ENCODE data around the gene GPATCH2. TPM values are rescaled to one million over a fixed set of nuclear protein-coding genes. Genes with fewer than 3 reads are reported as not detected.
"Not testable (repeated sequence)": the region's sequence is repeated elsewhere in the genome, so short reads cannot be mapped to it uniquely, and the experiment has no call there.

GPATCH2 gene
- total RNA-seq, 1 donor from 2014 or later: 18.4 TPM

- ATAC-seq (no peak), DNase-seq (ENCODE audit: low spot score) (no peak)
- intact Hi-C loops (cut with DNase I): no loop called here
Measured at GRCh38 chr1:217586586-217586985, 44.3 kb downstream of the GPATCH2 start.

- DNase-seq (ENCODE audit: low spot score) (no peak), ATAC-seq (no peak)
- intact Hi-C loops (cut with DNase I): no loop called here
Measured at GRCh38 chr1:217585577-217585976, 45.3 kb downstream of the GPATCH2 start.

GRCh38 chr1:217584286-217584811 lies 46.5 kb downstream of the GPATCH2 start:
- intact Hi-C loops (cut with DNase I); ATAC-seq; DNase-seq (ENCODE audit: low spot score): not testable (repeated sequence)

GRCh38 chr1:217577336-217577735 lies 53.6 kb downstream of the GPATCH2 start:
- ATAC-seq (no peak), DNase-seq (ENCODE audit: low spot score) (no peak)
- intact Hi-C loops (cut with DNase I): no loop called here

GRCh38 chr1:217574265-217574949 lies 56.5 kb downstream of the GPATCH2 start:
- intact Hi-C loops (cut with DNase I): no loop called here
- no peak for ATAC-seq
- DNase-seq (ENCODE audit: low spot score): no peak

- ATAC-seq (no peak), DNase-seq (ENCODE audit: low spot score) (no peak)
- intact Hi-C loops (cut with DNase I): no loop called here
Measured at GRCh38 chr1:217569021-217569420, 61.9 kb downstream of the GPATCH2 start.

GRCh38 chr1:217568200-217568599 lies 62.7 kb downstream of the GPATCH2 start:
- DNase-seq (ENCODE audit: low spot score) (no peak), ATAC-seq (no peak)
- intact Hi-C loops (cut with DNase I): no loop called here

- DNase-seq (ENCODE audit: low spot score) (no peak), ATAC-seq (no peak)
- intact Hi-C loops (cut with DNase I): no loop called here
Measured at GRCh38 chr1:217564833-217565232, 66.1 kb downstream of the GPATCH2 start.

GRCh38 chr1:217564207-217564606 lies 66.7 kb downstream of the GPATCH2 start:
- intact Hi-C loops (cut with DNase I): no loop called here
- DNase-seq (ENCODE audit: low spot score) (no peak), ATAC-seq (no peak)

- no peak for ATAC-seq
- intact Hi-C loops (cut with DNase I): no loop called here
- DNase-seq (ENCODE audit: low spot score): no peak
Measured at GRCh38 chr1:217563179-217563578, 67.7 kb downstream of the GPATCH2 start.

- intact Hi-C loops (cut with DNase I): no loop called here
- DNase-seq (ENCODE audit: low spot score) (no peak), ATAC-seq (no peak)
Measured at GRCh38 chr1:217562229-217562878, 68.5 kb downstream of the GPATCH2 start.

- no peak for DNase-seq (ENCODE audit: low spot score)
- intact Hi-C loops (cut with DNase I): no loop called here
- no peak for ATAC-seq
Measured at GRCh38 chr1:217561446-217561845, 69.4 kb downstream of the GPATCH2 start.

- DNase-seq (ENCODE audit: low spot score): no peak
Measured at GRCh38 chr1:217554849-217555248, 76.0 kb downstream of the GPATCH2 start.

GRCh38 chr1:217553949-217554509 lies 76.9 kb downstream of the GPATCH2 start:
- no peak for DNase-seq (ENCODE audit: low spot score)
- no peak for ATAC-seq
- intact Hi-C loops (cut with DNase I): no loop called here

More at GRCh38 chr1:217554849-217555248, 76.0 kb downstream of the GPATCH2 start:
- ATAC-seq: no peak
- intact Hi-C loops (cut with DNase I): no loop called here

- intact Hi-C loops (cut with DNase I): no loop called here
- ATAC-seq: no peak
- no peak for DNase-seq (ENCODE audit: low spot score)
Measured at GRCh38 chr1:217552339-217552951, 78.4 kb downstream of the GPATCH2 start.

- DNase-seq (ENCODE audit: low spot score): no peak
- intact Hi-C loops (cut with DNase I): no loop called here
- ATAC-seq: no peak
Measured at GRCh38 chr1:217542837-217543236, 88.1 kb downstream of the GPATCH2 start.

GRCh38 chr1:217542136-217542777 lies 88.6 kb downstream of the GPATCH2 start:
- no peak for ATAC-seq
- DNase-seq (ENCODE audit: low spot score): no peak
- intact Hi-C loops (cut with DNase I): no loop called here

GRCh38 chr1:217540321-217540720 lies 90.6 kb downstream of the GPATCH2 start:
- intact Hi-C loops (cut with DNase I): no loop called here
- no peak for DNase-seq (ENCODE audit: low spot score)
- ATAC-seq: no peak

- ATAC-seq: no peak
- intact Hi-C loops (cut with DNase I): no loop called here
- no peak for DNase-seq (ENCODE audit: low spot score)
Measured at GRCh38 chr1:217539510-217539909, 91.4 kb downstream of the GPATCH2 start.

Data from sciatic nerve (tissue), 2 donors.